GM10248 (cell line): Measurements from ENCODE around the gene MDH1.
"Not testable (repeated sequence)": the region's sequence is repeated elsewhere in the genome, so short reads cannot be mapped to it uniquely, and the experiment has no call there.

Source experiments
- CTCF ChIA-PET: fragments of 300-600 bp; sonication (Branson Sonifier 250); formaldehyde crosslinking; extraction: SDS; loops from one replicate; lab custom pipeline; 2021; ENCODE audit warnings: antibody characterized with exemption; lab: Yijun Ruan, JAX
- POLR2A ChIA-PET: fragments of 350-650 bp; sonication (Branson Sonifier 250); formaldehyde crosslinking; extraction: SDS; loops from one replicate; lab custom pipeline; 2020; ENCODE audit warnings: antibody characterized with exemption; lab: Yijun Ruan, JAX
- DNase-seq: peaks from one replicate; pipeline ENCODE4 v3.0.0; 2012; ENCODE audit errors: extremely low spot score
- CTCF ChIP-seq: IDR thresholded peaks from 2 replicates; pipeline ENCODE4 v1.5.1; 2012; ENCODE audit warnings: mild to moderate bottlenecking, low read depth; ENCODE audit errors: extremely low read depth, missing control alignments, control extremely low read depth

The MDH1 gene

DNA sequence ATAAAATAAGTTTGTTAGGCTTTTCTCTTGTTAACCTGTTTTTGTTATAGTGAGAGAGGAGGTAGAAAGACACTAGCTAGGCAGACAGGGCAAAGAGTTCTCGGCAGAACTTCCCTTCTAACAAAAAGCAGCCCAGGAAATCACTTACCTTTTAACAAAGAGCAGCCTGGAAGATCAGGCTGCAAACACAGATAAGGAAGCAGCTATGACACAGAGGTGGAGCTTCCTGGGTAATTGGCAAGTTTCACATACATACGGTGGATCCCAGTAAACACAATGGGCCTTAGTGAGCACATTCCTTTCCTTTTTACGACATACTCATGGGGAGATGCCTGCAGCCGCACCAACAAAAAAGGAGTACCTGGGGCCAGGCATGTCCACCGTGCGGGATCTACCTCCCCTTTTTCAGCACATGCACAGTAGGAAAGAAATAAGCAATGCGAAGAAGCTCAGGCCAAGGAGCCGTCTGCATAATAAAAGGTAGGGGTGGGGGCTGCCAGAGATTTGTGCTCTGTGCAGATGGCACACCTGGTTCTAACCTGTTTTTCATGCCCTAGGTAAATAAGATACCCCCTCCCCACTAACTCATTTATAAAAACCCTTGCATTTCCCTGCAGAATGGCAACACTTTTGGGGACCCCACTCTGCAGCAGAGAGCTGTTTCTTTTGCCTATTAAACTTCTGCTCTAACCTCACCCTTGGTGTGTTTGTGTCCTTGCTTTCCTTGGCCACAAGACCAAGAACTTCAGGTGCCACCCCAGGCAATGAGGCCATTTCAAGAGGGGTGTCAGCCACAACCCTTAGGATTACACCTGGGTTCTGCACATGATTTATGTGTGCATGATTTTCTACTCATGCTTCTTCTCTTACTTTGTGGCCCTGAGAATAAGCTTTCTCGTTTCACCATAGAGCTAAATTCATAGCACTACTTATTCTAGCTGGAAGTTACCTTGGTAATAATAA is 26.5 kb downstream of the MDH1 start:
- no peak for TF ChIP-seq CTCF
- DNase-seq: no peak
- ChIA-PET CTCF (interaction anchor here (1.1 kb wide), 1 partner anchor 14 kb away, joined by 5 read pairs; no protein-coding TSS in a partner anchor), POLR2A (no interaction called here)

DNA sequence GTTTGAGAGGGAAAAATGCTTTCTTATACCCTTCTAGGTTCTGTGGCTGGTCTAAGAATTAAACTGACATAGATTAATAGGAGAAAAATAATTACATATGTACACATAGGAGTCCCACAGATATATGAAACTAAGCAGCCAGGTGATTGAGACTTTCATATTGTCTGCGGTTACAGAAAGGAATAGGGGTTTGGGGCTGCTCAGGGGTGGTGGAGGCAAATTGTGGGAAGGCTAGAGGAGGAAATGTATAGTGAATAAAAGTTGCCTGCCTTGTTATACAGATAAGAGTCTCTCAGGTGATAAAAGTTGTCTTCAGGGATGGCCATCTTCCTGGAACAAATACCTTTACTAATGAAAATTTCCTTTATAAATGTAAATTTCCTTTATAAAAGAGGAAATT is 28.6 kb downstream of the MDH1 start:
- CTCF ChIA-PET: interaction anchor here (1.1 kb wide), 1 partner anchor 12 kb away, joined by 3 read pairs; no protein-coding TSS in a partner anchor
- TF ChIP-seq CTCF: no peak
- POLR2A ChIA-PET: no interaction called here
- no peak for DNase-seq

- CTCF ChIA-PET: interaction anchor here (1.9 kb wide), 1 partner anchor 12 kb away, joined by 5 read pairs; no protein-coding TSS in a partner anchor
- POLR2A ChIA-PET: no interaction called here
- no peak for DNase-seq
These were observed 30.6 kb downstream of the MDH1 start for GRCh38 chr2:63619328-63619727.

DNA sequence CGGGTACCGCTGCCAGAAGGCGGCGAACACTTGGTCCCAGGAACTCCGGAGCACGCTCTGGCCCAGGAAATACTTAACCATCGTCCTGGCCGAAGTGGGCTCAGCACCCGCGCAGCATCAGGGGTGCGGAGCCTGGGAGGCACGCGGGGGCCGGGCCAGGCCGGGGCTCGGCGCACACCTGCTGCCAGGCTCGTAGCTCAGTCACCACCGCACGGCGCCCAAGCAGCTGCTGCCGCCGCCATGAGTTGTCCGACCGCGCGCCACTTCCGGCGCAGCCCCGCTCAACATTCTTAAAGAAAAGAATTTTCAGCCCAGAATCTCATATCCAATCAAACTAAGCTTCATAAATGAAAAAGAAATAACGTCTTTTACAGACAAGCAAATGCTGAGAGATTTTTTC is 34.0 kb downstream of the MDH1 start:
- CTCF ChIA-PET: interaction anchor here (1.1 to 1.5 kb wide), 2 partner anchors 23 kb away, joined by 3 read pairs; no protein-coding TSS in a partner anchor
- DNase-seq: no peak
- POLR2A ChIA-PET: no interaction called here
- no peak for TF ChIP-seq CTCF

More at GRCh38 chr2:63619328-63619727, 30.6 kb downstream of the MDH1 start:
- no peak for TF ChIP-seq CTCF

GRCh38 chr2:63623763-63624162 is 35.0 kb downstream of the MDH1 start:
- POLR2A ChIA-PET, DNase-seq: not testable (repeated sequence)
- CTCF ChIA-PET: interaction anchor here (1.1 kb wide), 1 partner anchor 22 kb away, joined by 3 read pairs; no protein-coding TSS in a partner anchor

GRCh38 chr2:63627866-63628265 is 39.1 kb downstream of the MDH1 start:
- no peak for DNase-seq
- POLR2A ChIA-PET: no interaction called here
- CTCF ChIA-PET: interaction anchor here (1.0 to 1.5 kb wide), 4 partner anchors 9 to 26 kb away, joined by 3 to 6 read pairs (median 4); no protein-coding TSS in a partner anchor

More at GRCh38 chr2:63627866-63628265, 39.1 kb downstream of the MDH1 start:
- TF ChIP-seq CTCF: no peak
